ENCODE results near the gene PTPN21. TPM values are rescaled to one million over a fixed set of nuclear protein-coding genes. Genes with fewer than 3 reads are reported as not detected.
A peak's percentile ranks its signal among the peaks of the same experiment; 100 is the strongest.

Gene PTPN21
- total and polyA plus RNA-seq, 9 of the 15 experiments (the other 6 are each of a cell fraction or from before 2014, with no cell fraction given), result 0.06 to 1.9 (median 0.94) TPM

DNA sequence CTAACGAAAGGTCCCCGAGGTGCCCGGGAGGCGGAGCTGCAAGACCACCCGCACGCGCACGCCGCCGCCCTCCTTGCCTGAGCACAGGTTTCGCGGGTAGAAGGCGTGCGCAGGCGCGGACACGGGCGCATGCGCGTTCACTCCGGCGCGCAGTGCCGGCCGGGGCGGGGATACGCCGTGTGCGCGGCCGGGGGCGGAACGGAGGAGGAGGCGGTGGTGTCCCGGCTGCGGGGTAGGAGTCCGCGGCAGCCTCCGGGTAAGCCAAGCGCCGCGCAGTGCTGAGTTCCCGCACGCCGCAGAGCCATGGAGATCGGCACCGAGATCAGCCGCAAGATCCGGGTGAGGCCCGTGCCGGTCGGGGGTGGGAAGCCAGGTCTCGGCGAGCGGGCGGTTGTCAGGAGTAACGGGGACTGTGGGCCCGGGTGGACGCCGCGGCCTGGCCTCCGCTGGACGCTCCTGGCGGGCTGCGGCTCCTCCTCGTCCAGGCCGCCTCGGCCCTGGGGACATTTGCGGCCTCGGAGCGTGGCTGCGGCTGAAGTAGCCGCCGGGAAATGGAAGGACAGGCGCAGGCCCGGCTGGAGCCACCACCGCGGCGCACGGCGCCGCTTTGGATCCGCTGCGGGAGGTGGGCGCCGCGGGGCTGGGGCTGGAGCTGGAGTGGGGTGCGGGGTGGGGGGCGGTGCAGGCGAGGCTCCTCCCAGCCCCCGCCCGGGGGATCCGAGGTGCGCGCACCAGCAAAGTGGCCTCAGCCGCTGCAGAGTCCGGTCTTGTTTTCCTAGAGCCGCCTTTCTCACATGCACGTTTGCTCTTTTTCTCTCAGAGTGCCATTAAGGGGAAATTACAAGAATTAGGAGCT is 8.3 kb upstream of the PTPN21 start, which contains the start of gene ZC3H14 (continued):
- TF ChIP-seq, protein P1, sequence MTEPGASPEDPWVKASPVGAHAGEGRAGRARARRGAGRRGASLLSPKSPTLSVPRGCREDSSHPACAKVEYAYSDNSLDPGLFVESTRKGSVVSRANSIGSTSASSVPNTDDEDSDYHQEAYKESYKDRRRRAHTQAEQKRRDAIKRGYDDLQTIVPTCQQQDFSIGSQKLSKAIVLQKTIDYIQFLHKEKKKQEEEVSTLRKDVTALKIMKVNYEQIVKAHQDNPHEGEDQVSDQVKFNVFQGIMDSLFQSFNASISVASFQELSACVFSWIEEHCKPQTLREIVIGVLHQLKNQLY (CRISPR knock-in tag; conservative IDR thresholded peaks at IDR 0.05), result no peak
- TF ChIP-seq TEAD1 (CRISPR knock-in tag; IDR thresholded peaks at IDR 0.05) (no peak; a peak in 1 of 4 replicates), ASH1L (IDR thresholded peaks at IDR 0.05; ENCODE audit: borderline replicate concordance, low read depth, partially characterized antibody) (no peak), PURB (CRISPR knock-in tag; IDR thresholded peaks at IDR 0.05; ENCODE audit: low read depth) (no peak), ZSCAN29 (IDR thresholded peaks at IDR 0.05) (no peak), BACH1 (tag; IDR thresholded peaks at IDR 0.05) (no peak), FOXA3 (CRISPR knock-in tag; conservative IDR thresholded peaks at IDR 0.05 in 1 of 2, IDR thresholded peaks at IDR 0.05 in 1 of 2) (no peak), ZNF174 (CRISPR knock-in tag; IDR thresholded peaks at IDR 0.05) (no peak), SLC30A9 (CRISPR knock-in tag; IDR thresholded peaks at IDR 0.05) (no peak), COPS2 (conservative IDR thresholded peaks at IDR 0.05) (no peak)
- TF ChIP-seq, protein P2, sequence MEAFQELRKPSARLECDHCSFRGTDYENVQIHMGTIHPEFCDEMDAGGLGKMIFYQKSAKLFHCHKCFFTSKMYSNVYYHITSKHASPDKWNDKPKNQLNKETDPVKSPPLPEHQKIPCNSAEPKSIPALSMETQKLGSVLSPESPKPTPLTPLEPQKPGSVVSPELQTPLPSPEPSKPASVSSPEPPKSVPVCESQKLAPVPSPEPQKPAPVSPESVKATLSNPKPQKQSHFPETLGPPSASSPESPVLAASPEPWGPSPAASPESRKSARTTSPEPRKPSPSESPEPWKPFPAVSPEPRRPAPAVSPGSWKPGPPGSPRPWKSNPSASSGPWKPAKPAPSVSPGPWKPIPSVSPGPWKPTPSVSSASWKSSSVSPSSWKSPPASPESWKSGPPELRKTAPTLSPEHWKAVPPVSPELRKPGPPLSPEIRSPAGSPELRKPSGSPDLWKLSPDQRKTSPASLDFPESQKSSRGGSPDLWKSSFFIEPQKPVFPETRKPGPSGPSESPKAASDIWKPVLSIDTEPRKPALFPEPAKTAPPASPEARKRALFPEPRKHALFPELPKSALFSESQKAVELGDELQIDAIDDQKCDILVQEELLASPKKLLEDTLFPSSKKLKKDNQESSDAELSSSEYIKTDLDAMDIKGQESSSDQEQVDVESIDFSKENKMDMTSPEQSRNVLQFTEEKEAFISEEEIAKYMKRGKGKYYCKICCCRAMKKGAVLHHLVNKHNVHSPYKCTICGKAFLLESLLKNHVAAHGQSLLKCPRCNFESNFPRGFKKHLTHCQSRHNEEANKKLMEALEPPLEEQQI (IDR thresholded peaks at IDR 0.05), result no peak
- TF ChIP-seq, protein P3, sequence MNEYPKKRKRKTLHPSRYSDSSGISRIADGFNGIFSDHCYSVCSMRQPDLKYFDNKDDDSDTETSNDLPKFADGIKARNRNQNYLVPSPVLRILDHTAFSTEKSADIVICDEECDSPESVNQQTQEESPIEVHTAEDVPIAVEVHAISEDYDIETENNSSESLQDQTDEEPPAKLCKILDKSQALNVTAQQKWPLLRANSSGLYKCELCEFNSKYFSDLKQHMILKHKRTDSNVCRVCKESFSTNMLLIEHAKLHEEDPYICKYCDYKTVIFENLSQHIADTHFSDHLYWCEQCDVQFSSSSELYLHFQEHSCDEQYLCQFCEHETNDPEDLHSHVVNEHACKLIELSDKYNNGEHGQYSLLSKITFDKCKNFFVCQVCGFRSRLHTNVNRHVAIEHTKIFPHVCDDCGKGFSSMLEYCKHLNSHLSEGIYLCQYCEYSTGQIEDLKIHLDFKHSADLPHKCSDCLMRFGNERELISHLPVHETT (CRISPR knock-in tag; conservative IDR thresholded peaks at IDR 0.05 in 1 of 2, IDR thresholded peaks at IDR 0.05 in 1 of 2), result 0 out of 4 replicates have a peak, but pooled peaks of 1 of the 2 experiments have one; percentile 38
- TF ChIP-seq, protein P4, sequence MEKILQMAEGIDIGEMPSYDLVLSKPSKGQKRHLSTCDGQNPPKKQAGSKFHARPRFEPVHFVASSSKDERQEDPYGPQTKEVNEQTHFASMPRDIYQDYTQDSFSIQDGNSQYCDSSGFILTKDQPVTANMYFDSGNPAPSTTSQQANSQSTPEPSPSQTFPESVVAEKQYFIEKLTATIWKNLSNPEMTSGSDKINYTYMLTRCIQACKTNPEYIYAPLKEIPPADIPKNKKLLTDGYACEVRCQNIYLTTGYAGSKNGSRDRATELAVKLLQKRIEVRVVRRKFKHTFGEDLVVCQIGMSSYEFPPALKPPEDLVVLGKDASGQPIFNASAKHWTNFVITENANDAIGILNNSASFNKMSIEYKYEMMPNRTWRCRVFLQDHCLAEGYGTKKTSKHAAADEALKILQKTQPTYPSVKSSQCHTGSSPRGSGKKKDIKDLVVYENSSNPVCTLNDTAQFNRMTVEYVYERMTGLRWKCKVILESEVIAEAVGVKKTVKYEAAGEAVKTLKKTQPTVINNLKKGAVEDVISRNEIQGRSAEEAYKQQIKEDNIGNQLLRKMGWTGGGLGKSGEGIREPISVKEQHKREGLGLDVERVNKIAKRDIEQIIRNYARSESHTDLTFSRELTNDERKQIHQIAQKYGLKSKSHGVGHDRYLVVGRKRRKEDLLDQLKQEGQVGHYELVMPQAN (IDR thresholded peaks at IDR 0.05; ENCODE audit: borderline replicate concordance), result no peak; the same call in 1 of the 2 replicates
- TF ChIP-seq, protein P5, sequence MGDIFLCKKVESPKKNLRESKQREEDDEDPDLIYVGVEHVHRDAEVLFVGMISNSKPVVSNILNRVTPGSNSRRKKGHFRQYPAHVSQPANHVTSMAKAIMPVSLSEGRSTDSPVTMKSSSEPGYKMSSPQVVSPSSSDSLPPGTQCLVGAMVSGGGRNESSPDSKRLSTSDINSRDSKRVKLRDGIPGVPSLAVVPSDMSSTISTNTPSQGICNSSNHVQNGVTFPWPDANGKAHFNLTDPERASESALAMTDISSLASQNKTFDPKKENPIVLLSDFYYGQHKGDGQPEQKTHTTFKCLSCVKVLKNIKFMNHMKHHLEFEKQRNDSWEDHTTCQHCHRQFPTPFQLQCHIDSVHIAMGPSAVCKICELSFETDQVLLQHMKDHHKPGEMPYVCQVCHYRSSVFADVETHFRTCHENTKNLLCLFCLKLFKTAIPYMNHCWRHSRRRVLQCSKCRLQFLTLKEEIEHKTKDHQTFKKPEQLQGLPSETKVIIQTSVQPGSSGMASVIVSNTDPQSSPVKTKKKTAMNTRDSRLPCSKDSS (IDR thresholded peaks at IDR 0.05; ENCODE audit: low read depth, partially characterized antibody), result no peak
